HG02642 (cell line): ENCODE measurements around the gene CRHR2.
"Not testable (repeated sequence)": the region's sequence is repeated elsewhere in the genome, so short reads cannot be mapped to it uniquely, and the experiment has no call there.

Experiments
- ATAC-seq: cut with Tn5 transposase; IDR thresholded peaks from one replicate; pipeline ENCODE4 v1.9.1; 2021; ENCODE audit warnings: mild to moderate bottlenecking; ENCODE audit not compliant: unreplicated experiment, poor library complexity

Gene CRHR2

DNA sequence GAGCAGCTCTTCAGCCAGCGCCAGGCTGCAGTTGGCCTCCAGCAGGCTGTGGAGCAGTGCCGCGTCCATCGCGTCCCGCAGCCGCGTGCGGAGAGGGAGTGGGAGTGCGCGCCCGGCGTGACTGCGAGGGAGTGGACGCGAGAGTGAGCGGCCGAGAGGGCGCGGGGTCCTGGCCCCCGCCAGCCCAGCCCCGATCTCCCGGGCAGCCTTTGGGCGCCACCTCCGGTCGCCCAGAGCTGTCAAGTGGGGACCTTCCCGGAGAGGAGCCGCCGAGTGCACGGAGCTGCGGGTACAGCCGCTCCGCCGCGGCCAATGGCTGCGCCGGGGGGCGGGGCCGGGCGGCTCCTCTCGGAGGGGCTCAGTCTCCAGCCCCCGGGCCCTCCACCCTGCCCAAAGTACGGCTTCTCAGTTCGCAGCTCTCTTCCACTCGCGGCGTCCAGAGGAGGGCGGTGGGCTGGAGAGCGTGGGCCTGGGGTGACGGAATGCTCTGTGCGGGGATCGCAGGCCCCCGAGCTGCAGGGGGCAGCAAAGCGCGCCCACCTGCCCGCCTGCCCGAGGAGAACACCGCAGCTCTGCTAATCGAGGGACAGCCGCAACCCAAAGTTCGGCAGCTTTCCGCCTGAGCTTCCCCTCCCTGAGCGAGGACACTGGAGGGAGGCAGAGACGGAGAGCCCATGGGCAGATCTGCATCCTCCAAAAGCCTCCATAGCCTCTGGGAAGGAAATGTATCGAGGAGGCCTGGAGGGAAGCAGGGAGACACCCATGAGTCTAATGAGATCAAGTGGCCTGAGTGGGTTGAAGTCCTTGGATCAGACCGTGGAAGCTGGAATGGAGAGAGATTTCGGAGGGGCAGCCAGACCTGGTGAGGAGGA, at the start of gene CRHR2:
Gene CRHR2, minus strand, starts transcription at position 245 of the 872 bp plus-strand sequence. Its CDS starts 176 bp downstream, at position 69.
- ATAC-seq, result peak; percentile 53

- ATAC-seq, result no peak
Measured at GRCh38 chr7:30731581-30731980, 49.3 kb upstream of the CRHR2 start.

GRCh38 chr7:30730996-30731395, 48.7 kb upstream of the CRHR2 start:
- no peak for ATAC-seq

DNA sequence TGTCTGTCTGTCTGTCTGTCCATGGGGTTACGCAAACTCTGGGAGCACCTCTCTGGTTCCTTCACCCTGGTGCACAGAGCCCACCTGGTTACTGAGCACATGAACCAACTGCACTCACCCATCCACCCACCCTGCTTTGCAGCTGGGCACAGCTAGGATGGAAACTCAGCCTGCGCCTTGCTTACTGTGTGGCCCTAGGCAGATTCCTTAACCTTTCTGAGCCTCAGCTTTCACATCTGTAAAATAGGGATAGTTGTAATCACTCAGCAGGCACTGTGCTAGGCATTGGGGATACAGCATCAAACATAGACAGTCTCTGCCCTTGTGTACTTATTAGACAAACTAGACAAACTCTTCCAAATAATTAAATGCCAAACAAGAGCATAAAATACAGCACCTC, 47.8 kb upstream of the CRHR2 start:
- ATAC-seq, result no peak

- ATAC-seq, result no peak
Measured at GRCh38 chr7:30729642-30730041, 47.4 kb upstream of the CRHR2 start.

- ATAC-seq, result no peak
Measured at GRCh38 chr7:30728591-30729100, 46.4 kb upstream of the CRHR2 start.

- no peak for ATAC-seq
Measured at GRCh38 chr7:30727061-30727945, 45.0 kb upstream of the CRHR2 start.

DNA sequence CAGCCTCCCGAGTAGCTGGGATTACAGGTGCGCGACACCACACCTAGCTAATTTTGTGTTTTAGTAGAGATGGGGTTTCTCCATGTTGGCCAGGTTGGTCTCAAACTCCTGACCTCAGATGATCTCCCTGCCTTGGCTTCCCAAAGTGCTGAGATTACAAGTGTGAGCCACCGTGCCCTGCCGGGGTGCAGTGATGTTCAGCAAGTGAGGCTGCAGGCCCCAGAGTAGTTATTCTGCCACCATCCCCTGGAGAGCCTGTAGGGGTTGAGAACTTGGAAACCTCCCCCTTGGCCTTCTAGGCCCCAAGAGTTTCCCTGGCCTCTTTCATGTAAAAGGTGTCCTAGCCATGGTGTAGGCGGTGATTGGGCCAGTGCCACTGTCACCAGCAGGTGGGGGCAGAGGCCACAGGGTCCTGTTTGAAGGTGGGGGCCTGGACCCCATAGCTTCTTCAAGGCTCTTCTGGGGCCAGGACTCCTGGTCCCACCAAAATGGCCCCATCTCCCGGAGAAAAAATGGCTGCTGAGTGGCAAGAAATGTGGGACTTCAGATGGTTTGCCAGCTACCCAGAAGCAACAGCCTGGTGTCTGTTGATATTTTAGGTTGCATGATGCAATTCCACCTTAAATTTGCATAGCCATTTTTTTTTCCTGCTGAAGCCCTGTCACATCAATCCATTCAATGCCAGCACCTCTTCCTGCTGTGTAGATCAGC, 44.2 kb upstream of the CRHR2 start:
- no peak for ATAC-seq

DNA sequence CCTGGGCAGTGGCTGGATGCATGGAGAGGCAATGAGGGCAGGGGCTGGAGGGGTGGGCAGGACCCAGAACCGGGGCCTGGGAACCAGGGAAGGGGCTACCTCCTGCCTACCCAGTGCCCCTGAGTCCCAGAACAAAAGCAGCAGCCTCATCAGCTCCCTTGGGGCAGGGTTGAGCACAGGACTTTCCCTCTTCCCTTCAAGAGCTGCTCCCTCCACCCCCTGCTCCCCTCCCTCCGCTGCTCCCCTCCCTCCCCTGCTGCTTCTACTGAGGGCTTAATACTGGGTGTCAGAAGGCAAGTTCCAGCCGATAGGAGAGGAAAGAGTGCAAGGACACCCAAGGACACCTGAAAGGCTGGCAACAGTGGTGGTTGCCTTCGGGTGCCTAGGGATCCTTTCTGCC, 41.5 kb upstream of the CRHR2 start:
- ATAC-seq, result no peak

DNA sequence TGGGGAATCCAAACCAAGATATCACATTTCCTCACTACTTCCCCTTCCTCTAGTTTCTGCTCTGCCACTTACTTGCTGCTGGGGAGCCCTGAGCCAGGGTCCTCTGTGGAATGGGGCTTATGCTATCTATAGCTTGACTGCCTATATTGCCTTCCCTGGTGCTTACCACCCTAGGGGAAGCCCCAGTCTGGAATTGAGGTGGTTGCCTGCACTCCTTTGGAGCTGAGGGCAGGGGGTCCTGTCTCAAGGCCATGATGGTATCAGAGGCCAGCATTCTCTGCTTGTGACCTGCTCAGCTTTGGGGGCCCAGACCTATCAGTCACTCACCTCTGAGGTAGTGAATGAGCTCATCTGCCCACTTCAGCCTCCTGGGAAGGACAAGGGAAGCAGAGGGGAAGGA, 40.4 kb upstream of the CRHR2 start:
- no peak for ATAC-seq

DNA sequence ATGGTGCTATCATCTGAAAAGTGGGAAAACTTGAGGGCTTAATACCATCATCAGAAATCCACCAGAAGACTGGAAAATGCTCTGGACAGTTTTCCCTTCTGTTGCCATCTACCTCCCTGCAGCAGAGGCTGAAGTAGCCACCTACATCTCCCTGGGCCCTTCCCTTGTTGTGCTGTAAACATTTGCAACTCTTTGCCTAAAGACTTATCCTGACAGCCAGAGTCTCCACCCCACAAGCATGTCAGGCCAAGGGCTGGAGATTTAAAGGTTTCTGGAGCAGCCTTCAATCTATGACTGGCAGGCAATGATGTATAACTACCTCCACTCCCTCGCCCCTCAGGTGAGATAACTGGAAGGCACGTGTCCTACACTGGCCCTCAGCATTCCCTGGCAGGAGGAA, 39.9 kb upstream of the CRHR2 start:
- ATAC-seq, result no peak

DNA sequence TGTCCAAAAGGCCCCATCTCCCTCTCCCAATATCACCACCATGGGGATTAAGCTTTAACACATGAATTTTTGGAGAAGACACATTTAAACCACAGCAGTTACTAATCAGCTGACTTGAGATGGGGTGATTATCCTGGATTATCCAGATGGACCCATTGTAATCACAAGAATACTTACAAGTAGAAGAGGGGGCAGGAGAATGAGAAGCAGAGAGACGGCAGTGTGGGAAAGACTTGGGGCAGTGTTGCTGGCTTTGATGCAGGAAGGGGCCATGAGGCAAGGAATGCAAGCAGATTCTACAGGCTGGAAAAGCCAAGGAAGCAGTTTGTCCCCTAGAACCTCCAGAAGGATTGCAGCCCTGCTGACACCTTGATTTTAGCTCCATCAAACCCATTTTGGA, 39.0 kb upstream of the CRHR2 start:
- no peak for ATAC-seq

DNA sequence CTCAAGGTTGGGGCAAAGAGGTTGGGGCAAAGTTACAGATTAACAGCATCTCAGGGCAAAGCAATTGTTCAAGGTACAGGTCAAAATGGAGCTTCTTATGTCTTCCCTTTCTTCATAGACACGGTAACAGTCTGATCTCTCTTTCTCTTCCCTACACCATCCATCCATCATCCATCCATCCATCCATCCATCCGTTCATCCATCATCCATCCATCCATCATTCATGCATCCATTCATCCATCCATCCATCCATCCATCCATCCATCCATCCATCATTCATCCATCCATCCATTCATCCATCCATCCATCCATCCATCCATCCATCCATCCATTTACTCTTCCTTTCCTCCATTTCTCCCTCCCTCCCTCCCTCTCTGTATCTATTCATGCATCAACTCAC, 37.2 kb upstream of the CRHR2 start:
- ATAC-seq, result not testable (repeated sequence)

GRCh38 chr7:30717181-30717580, 34.9 kb upstream of the CRHR2 start:
- no peak for ATAC-seq

DNA sequence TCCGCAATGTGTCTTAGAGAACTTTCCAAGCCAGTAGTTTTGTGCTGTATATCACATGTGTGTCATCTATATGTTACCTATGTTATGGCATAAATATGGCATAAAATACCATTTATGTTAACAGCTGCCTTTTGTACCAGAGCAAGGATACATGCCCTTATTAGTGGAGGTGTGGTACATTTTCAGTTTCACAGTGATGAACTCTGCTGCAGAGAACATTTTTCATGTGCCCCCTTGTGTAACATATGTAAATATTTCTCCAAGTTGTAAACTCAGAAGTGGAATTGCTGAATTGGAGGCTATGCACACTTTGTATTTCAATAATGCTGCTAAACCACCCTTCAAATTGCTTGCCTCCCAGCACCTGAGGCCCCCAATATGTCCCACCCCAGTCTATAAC, 31.9 kb upstream of the CRHR2 start:
- ATAC-seq, result no peak

DNA sequence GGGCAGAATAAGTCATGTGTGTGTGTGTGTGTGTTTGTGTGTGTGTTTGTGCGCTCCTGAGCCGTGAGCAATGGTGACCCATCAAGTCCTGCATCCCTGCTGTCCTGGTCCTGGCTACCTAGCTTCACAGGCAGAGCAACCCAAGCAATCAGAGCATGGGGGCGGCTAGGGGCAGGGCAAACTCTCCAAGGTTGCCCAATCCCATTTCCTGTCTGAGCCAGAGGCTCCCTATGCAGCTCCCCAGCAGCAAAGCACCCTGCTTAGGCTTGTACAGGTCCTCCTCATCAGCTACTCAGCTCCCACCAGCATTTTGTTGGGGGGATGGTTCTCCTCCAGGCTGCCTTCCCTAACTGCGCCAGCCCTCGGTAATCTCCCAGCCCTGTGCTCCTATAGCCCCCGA, 31.1 kb upstream of the CRHR2 start:
- ATAC-seq, result no peak

- no peak for ATAC-seq
Measured at GRCh38 chr7:30710669-30711068, 28.4 kb upstream of the CRHR2 start.

GRCh38 chr7:30709549-30709948, 27.3 kb upstream of the CRHR2 start:
- ATAC-seq, result no peak

DNA sequence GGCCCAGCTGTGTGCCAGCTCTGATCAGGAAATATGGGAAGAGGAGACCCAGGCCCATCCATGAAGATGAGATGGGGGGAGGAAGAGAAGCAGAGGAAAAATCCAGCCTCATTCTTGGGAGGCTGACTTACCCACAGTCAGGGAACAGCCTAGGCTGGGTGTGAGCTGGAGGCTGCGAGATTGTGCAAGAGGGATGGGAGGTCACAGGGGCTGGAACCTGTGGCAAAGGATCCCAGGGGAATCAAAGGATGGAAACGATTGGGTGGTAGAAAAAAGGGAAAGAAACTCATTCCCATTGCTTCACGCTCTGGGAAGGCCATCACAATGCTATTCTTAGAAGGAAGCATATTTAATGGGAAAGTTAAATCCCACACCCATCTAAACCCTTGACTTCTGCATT, 26.7 kb upstream of the CRHR2 start:
- no peak for ATAC-seq

DNA sequence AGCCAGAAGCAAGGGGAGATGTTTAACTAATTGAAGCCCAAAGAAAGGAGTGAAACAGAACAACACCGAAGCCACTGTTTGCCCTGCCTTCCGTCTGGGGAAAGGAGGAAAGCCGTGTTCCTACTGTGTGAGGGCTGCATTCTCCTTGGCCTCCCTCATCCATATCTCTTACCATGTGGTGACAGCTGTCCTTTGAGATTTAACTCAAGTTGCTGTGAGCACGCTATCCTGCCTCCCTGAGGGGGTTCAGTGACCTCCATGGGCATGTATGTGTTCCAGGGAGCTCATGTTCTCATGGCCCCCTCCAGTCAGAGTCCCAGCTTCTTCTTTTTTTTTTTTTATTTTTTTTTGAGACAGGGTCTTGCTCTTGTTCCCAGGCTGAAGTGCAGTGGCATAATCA, 26.2 kb upstream of the CRHR2 start:
- ATAC-seq, result no peak
